GM23338 (cell line): ENCODE data around the gene GRIN1.

Source experiments
- CREB1 ChIP-seq: fragments of 250-450 bp; sonication (Bioruptor Pico); IDR thresholded peaks from 2 replicates; pipeline ENCODE4 v1.5.0; 2020; ENCODE audit warnings: low read depth, mild to moderate bottlenecking, moderate library complexity
- EZH2 ChIP-seq: fragments of 200-600 bp; sonication (generic); IDR thresholded peaks from one replicate; pipeline ENCODE4 v1.8.0; 2017; ENCODE audit warnings: antibody characterized with exemption, mild to moderate bottlenecking, low read depth; ENCODE audit not compliant: unreplicated experiment
- EZH2phosphoT487 ChIP-seq: fragments of 200-600 bp; sonication (generic); IDR thresholded peaks from one replicate; pipeline ENCODE4 v1.8.1; 2018; ENCODE audit warnings: antibody characterized with exemption; ENCODE audit not compliant: unreplicated experiment
- JUNB ChIP-seq: IDR thresholded peaks from one replicate; pipeline ENCODE4 v1.6.1; 2016; ENCODE audit warnings: antibody characterized with exemption; ENCODE audit not compliant: unreplicated experiment
- NANOG ChIP-seq: IDR thresholded peaks from 2 replicates; pipeline ENCODE4 v1.6.1; 2016; ENCODE audit warnings: antibody characterized with exemption, borderline replicate concordance
- POLR2AphosphoS5 ChIP-seq: IDR thresholded peaks from 2 replicates; pipeline ENCODE4 v1.6.1; 2016; ENCODE audit warnings: antibody characterized with exemption, low read depth
- ZNF114 ChIP-seq: fragments of 250-450 bp; sonication (Bioruptor Pico); IDR thresholded peaks from 2 replicates; pipeline ENCODE4 v1.5.0; 2020; ENCODE audit warnings: mild to moderate bottlenecking, moderate library complexity
- ZNF331 ChIP-seq: fragments of 250-450 bp; sonication (Bioruptor Pico); IDR thresholded peaks from 2 replicates; pipeline ENCODE4 v1.5.0; 2020; ENCODE audit warnings: low read depth, mild to moderate bottlenecking, moderate library complexity
- TF ChIP-seq, protein P1 (sequence below), 2 experiments: fragments of 200-600 bp in 1 of 2; sonication (generic) in 1 of 2; conservative IDR thresholded peaks; 2 replicates each; pipeline versions ENCODE4 v1.5.1 to v1.6.1; 2016 to 2017; ENCODE audit warnings: antibody characterized with exemption in 2 of 2, low read depth in 2 of 2, mild to moderate bottlenecking in 2 of 2, moderate library complexity in 1 of 2
- TF ChIP-seq, protein P2 (sequence below): IDR thresholded peaks from one replicate; pipeline ENCODE4 v1.6.1; 2018; ENCODE audit warnings: antibody characterized with exemption; ENCODE audit not compliant: unreplicated experiment
- TF ChIP-seq, protein P3 (sequence below): fragments of 250-450 bp; sonication (Bioruptor Pico); IDR thresholded peaks from 2 replicates; pipeline ENCODE4 v1.5.0; 2020; ENCODE audit warnings: mild to moderate bottlenecking, moderate library complexity

DNA sequence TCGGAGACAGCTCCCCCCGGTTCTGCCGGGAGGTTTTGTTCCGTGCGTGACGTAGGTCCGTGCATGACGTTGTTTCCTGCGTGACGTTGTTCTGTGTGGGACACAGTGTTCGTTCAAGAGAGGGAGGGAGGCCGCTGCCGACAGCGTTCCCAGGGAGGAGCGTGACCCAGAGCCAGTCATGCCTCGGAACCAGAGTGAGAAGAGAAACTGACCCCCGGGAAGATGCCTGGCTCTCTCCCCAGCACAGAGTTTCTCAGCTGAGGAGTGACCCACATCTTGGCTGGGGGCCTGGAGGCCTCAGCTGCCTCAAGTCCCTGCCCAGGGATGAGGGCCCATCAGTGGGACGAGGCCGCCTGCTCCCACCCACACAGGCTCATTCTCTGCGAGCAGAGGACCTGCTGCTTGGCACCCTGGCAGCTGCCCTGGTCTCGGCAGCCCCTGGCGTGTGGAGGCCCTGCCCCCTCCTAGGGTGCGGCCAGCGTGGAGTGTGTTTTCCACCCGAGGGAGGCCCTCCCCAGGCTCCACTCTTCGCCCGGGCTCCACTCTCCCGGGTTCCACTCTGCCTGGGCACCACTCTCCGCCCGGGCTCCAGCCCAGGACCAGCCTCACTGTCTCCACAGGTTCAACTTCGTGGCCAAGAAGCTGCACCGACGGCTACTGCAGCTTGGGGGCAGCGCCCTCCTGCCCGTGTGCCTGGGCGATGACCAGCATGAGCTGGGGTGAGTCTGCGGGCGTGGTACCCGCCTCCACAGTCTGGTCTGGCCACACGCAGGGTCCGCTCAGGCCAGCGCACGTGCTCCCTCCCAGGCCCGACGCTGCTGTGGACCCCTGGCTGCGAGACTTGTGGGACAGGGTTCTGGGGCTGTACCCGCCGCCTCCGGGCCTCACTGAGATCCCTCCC lies 74.5 kb downstream of the GRIN1 start:
- TF ChIP-seq, protein P1, sequence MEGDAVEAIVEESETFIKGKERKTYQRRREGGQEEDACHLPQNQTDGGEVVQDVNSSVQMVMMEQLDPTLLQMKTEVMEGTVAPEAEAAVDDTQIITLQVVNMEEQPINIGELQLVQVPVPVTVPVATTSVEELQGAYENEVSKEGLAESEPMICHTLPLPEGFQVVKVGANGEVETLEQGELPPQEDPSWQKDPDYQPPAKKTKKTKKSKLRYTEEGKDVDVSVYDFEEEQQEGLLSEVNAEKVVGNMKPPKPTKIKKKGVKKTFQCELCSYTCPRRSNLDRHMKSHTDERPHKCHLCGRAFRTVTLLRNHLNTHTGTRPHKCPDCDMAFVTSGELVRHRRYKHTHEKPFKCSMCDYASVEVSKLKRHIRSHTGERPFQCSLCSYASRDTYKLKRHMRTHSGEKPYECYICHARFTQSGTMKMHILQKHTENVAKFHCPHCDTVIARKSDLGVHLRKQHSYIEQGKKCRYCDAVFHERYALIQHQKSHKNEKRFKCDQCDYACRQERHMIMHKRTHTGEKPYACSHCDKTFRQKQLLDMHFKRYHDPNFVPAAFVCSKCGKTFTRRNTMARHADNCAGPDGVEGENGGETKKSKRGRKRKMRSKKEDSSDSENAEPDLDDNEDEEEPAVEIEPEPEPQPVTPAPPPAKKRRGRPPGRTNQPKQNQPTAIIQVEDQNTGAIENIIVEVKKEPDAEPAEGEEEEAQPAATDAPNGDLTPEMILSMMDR (conservative IDR thresholded peaks at IDR 0.05; ENCODE audit: low read depth in 2 of 2): peak in 1 of 2 experiments; percentile 59; a peak in 3 of 4 replicates
- TF ChIP-seq, protein P2, sequence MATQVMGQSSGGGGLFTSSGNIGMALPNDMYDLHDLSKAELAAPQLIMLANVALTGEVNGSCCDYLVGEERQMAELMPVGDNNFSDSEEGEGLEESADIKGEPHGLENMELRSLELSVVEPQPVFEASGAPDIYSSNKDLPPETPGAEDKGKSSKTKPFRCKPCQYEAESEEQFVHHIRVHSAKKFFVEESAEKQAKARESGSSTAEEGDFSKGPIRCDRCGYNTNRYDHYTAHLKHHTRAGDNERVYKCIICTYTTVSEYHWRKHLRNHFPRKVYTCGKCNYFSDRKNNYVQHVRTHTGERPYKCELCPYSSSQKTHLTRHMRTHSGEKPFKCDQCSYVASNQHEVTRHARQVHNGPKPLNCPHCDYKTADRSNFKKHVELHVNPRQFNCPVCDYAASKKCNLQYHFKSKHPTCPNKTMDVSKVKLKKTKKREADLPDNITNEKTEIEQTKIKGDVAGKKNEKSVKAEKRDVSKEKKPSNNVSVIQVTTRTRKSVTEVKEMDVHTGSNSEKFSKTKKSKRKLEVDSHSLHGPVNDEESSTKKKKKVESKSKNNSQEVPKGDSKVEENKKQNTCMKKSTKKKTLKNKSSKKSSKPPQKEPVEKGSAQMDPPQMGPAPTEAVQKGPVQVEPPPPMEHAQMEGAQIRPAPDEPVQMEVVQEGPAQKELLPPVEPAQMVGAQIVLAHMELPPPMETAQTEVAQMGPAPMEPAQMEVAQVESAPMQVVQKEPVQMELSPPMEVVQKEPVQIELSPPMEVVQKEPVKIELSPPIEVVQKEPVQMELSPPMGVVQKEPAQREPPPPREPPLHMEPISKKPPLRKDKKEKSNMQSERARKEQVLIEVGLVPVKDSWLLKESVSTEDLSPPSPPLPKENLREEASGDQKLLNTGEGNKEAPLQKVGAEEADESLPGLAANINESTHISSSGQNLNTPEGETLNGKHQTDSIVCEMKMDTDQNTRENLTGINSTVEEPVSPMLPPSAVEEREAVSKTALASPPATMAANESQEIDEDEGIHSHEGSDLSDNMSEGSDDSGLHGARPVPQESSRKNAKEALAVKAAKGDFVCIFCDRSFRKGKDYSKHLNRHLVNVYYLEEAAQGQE: no peak
- no peak for TF ChIP-seq JUNB
- no peak for TF ChIP-seq POLR2AphosphoS5
- no peak for TF ChIP-seq EZH2
- TF ChIP-seq EZH2phosphoT487: no peak
- no peak for TF ChIP-seq CREB1 (CRISPR knock-in tag)
- TF ChIP-seq ZNF114: no peak
- no peak for TF ChIP-seq ZNF331
- TF ChIP-seq, protein P3, sequence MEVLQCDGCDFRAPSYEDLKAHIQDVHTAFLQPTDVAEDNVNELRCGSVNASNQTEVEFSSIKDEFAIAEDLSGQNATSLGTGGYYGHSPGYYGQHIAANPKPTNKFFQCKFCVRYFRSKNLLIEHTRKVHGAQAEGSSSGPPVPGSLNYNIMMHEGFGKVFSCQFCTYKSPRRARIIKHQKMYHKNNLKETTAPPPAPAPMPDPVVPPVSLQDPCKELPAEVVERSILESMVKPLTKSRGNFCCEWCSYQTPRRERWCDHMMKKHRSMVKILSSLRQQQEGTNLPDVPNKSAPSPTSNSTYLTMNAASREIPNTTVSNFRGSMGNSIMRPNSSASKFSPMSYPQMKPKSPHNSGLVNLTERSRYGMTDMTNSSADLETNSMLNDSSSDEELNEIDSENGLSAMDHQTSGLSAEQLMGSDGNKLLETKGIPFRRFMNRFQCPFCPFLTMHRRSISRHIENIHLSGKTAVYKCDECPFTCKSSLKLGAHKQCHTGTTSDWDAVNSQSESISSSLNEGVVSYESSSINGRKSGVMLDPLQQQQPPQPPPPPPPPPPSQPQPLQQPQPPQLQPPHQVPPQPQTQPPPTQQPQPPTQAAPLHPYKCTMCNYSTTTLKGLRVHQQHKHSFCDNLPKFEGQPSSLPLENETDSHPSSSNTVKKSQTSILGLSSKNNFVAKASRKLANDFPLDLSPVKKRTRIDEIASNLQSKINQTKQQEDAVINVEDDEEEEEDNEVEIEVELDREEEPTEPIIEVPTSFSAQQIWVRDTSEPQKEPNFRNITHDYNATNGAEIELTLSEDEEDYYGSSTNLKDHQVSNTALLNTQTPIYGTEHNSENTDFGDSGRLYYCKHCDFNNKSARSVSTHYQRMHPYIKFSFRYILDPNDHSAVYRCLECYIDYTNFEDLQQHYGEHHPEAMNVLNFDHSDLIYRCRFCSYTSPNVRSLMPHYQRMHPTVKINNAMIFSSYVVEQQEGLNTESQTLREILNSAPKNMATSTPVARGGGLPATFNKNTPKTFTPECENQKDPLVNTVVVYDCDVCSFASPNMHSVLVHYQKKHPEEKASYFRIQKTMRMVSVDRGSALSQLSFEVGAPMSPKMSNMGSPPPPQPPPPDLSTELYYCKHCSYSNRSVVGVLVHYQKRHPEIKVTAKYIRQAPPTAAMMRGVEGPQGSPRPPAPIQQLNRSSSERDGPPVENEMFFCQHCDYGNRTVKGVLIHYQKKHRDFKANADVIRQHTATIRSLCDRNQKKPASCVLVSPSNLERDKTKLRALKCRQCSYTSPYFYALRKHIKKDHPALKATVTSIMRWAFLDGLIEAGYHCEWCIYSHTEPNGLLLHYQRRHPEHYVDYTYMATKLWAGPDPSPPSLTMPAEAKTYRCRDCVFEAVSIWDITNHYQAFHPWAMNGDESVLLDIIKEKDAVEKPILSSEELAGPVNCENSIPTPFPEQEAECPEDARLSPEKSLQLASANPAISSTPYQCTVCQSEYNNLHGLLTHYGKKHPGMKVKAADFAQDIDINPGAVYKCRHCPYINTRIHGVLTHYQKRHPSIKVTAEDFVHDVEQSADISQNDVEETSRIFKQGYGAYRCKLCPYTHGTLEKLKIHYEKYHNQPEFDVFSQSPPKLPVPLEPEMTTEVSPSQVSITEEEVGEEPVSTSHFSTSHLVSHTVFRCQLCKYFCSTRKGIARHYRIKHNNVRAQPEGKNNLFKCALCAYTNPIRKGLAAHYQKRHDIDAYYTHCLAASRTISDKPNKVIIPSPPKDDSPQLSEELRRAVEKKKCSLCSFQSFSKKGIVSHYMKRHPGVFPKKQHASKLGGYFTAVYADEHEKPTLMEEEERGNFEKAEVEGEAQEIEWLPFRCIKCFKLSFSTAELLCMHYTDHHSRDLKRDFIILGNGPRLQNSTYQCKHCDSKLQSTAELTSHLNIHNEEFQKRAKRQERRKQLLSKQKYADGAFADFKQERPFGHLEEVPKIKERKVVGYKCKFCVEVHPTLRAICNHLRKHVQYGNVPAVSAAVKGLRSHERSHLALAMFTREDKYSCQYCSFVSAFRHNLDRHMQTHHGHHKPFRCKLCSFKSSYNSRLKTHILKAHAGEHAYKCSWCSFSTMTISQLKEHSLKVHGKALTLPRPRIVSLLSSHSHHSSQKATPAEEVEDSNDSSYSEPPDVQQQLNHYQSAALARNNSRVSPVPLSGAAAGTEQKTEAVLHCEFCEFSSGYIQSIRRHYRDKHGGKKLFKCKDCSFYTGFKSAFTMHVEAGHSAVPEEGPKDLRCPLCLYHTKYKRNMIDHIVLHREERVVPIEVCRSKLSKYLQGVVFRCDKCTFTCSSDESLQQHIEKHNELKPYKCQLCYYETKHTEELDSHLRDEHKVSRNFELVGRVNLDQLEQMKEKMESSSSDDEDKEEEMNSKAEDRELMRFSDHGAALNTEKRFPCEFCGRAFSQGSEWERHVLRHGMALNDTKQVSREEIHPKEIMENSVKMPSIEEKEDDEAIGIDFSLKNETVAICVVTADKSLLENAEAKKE (CRISPR knock-in tag): no peak
- TF ChIP-seq NANOG: no peak
